Endometrial microvascular endothelial cells (primary cell): ENCODE data around the gene PLPP4. TPM values are rescaled to one million over a fixed set of nuclear protein-coding genes. Genes with fewer than 3 reads are reported as not detected.

Experiments used
- in situ Hi-C: cut with HindIII; loops from 2 replicates; pipeline ENCODE4 v1.10.0; 2017; ENCODE audit warnings: low sequenced_read_pairs, low pct_unique_long_range_greater_than_20kb; ENCODE audit errors: inconsistent ontology term
- total RNA-seq: library from RNA; depleted of rRNA; stranded (reverse); fragments of >200 nt; gene quantifications from one replicate; pipeline ENCODE4 v1.2.3, GENCODE V29; 2015; ENCODE audit errors: inconsistent ontology term

PLPP4 gene
- 2.2 TPM for total RNA-seq

- in situ Hi-C loops = no loop called here
These were observed at the start of gene PLPP4 for GRCh38 chr10:120456626-120457430. TSS of gene PLPP4 (plus strand) at chr10:120457227. CDS start at chr10:120457306, 79 bp downstream.

DNA sequence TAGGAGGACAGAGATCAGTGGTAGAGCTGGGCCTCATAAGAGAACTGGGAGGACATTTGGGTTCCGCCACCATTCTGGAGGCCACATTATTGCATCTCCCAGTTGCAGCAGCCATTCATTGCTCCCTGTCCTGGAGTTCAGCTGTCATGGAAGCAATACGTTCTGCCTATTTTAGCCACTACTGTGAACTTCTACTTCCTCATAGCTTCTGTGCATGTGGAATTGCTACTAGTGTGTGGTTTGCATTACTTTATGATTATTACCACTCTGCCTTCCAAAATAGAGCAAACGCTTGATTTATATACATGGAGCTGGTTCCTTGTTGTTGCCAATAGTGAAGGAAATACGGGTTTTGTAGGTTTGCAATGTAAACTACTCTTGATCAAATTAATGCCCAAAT lies 47.2 kb upstream of the PLPP4 start:
- in situ Hi-C loops = no loop called here

- in situ Hi-C loops = no loop called here
These were observed 42.1 kb upstream of the PLPP4 start for GRCh38 chr10:120414946-120415345.

DNA sequence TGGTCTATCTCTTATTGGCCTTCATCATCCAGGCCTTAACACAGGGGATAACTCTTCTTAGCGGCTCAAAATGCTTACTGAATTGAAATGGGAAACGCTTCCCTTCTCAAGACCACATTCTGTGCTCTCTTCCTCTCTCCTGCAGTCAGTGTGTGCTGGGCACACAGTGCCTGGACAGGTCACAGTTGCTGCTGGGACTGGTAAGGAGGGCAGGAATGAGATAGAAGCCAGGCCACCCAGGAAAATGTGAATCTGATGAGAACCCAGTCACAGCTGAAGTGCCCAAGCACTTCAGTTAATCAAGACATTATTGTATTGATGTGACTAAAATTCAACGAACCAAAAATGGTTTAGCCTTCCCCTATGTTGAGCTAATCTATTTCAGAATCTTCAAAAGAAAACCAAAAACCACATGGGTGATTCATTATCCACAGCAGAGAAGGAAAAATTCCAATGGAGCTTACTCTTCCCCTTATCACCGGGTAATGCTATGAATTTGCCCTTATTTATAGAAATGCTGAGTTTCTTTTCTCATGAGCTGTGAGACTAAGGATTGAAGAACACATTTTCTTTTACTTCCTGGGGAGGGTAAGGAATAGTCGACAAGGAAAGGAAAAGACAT lies 41.2 kb upstream of the PLPP4 start:
- in situ Hi-C loops = no loop called here

DNA sequence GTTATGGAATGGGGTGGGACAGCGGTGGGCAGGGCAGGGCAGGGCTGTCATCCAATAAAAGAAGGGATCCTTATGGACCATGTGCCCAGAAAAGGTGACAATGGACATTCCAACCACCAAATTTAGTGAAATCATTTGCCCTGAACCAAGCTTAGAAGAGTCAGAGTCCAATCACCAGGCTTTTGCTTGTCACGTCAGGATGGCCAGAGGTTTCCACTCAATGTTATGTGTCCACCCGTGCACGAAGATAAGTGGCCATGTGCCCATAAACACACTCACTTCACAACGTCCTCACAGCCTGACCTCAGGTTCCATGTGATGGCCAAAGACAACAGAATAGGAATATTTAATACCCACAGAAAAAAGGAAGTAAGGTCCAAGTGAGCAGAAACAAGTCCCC lies 36.6 kb upstream of the PLPP4 start:
- in situ Hi-C loops = no loop called here

DNA sequence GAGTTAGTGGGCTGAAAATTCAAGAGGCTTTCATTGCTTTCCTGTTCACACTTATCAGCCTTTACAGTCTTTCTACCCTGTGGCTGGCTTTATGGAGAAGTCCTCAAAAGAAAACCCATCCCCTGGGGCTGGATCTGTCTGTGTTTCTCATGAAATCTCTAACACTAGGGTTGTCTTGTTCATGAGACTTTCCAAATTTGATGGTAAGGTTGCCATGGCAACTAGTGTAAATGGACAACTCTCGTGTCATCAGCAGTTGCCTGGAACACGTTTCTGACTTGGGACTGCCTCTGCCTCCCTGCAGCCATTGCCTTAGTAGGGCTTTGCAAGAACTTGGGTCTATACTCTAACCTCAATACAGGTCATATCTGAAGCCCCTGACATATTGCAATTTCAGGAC lies 35.8 kb upstream of the PLPP4 start:
- in situ Hi-C loops = no loop called here

DNA sequence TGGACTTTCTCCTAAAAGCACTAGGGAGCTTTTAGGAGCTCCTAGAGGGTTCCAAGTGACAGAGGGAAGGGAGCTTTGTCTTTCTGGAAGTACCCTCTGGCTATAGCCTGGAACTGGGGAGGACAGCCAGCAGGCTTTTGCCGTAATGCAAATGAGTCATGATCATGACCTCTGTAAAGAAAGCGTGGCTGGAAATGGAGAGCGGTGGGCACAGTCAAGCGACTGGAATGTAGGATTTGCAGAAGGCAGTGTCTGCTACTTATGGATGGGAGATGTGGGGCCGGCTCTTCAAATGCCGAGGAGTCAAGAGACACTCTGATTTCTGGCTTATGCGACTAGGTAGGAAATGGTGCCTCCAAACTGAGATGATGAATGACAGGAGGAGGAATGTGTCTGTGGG lies 34.6 kb upstream of the PLPP4 start:
- in situ Hi-C loops = no loop called here

DNA sequence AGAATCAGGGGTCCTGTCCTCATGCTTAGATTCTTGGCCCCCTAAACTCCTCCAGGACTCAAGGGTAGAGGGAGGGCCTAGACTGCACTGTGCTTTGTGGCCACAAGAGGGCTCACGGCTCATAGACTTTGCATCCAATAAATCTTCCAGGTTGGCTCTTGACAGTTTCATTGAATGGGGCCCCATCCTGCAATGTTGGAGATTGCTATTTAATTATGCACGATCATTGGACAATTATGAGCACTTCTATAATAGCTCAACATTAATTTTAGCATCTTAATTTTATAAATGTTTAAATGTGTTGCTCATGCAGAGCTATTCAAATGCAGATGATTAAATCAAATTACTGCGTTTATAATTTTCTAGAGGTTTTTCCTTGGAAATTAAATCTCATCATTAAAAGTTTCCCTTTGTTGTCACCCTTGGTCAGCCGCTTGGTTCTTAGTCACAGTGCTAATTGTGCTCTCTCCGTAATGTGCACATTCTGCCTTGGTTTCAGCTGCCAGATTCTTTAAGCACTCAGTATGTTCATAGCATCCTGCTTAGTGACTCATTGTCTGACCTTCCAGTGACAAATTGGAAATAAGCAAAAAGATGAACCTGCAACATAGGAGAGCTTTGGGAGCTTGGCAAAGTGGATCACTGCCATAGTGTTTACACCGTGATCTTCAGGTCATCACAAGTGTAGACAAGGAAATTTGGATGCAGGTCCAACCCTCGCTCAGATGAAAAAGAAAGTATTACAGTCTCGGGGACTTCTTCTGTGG lies 33.4 kb upstream of the PLPP4 start:
- in situ Hi-C loops = no loop called here

GRCh38 chr10:120424198-120424464 lies 32.9 kb upstream of the PLPP4 start:
- in situ Hi-C loops = no loop called here

DNA sequence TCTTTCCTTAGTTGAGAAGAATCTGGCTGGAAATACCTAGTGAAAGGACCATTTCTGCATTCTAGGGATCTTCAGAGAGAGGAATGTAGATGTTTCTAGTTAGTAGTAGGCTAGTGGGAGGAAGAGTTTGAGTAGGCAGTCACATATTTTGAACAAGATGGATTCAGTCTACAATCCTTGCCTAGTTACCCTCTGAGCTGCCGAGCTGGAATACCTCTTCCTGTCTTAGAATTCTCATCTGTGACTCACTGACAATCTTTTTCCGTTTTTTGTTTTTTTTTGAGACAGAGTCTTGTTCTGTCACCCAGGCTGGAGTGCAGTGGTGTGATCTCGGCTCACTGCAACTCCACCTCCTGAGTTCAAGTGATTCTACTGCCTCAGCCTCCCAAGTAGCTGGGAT lies 30.7 kb upstream of the PLPP4 start:
- in situ Hi-C loops = no loop called here

DNA sequence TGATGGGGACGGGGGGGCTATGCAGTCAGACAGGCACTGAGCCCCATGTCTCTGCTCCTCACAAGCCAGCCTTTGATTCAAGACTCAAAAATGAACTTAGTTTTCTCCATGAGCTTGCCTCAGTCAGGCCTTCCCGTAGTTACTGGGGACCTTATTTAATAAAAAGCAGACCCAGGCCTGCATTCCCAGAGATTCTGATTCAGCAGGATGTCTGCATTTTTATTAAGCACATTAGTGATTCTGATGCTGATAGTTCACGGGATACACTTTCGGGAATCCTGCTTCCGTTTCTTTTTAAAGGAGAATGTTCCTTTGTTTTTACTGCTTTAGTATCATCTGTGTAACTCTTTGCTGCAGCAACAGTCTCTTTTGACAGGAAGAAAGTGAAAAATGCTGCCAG lies 28.3 kb upstream of the PLPP4 start:
- in situ Hi-C loops = no loop called here

DNA sequence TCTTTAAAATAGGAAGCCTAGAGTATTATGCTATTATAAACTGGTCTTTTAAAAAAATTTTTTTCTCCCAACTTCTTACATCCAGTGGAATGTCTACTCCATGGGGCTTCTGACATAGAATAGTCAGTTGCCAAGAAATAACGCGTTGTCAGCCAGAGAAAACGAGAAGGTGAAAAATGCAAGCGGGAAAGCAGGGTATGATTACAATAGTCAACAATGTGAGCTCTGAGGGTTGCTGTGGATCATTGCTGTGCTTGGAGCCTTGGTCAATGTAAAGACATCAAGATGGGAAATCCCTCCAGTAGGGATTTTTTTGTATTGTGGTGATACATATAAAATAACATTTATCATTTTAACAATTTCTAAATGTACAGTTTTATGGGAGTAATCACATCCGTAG lies 27.6 kb upstream of the PLPP4 start:
- in situ Hi-C loops = no loop called here

GRCh38 chr10:120431251-120431651 lies 25.8 kb upstream of the PLPP4 start:
- in situ Hi-C loops = no loop called here

GRCh38 chr10:120432209-120432608 lies 24.8 kb upstream of the PLPP4 start:
- in situ Hi-C loops = no loop called here

DNA sequence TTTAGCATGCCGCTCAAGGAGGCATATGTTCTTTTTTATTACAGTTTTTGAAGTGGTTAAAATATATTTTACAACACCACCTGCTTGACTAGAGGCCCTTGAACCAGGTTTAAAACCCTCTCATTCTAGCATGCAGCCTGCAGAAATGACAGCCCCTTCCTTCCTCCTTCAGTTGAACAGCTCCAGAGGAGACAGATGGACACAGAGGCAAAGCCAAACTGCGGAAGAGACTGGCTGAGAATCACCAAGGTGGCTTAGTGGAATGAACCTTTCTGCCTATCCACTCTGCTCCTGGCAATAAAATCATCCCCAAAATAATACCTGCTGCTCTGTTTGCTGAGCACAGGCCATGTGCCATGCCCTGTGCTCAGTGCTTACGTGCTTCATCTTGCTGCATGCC lies 23.9 kb upstream of the PLPP4 start:
- in situ Hi-C loops = no loop called here

- in situ Hi-C loops = no loop called here
These were observed 20.5 kb upstream of the PLPP4 start for GRCh38 chr10:120436439-120437112.

GRCh38 chr10:120437541-120437940 lies 19.5 kb upstream of the PLPP4 start:
- in situ Hi-C loops = no loop called here

- in situ Hi-C loops = no loop called here
These were observed 5.1 kb upstream of the PLPP4 start for GRCh38 chr10:120451968-120452367.

GRCh38 chr10:120453319-120453718 lies 3.7 kb upstream of the PLPP4 start:
- in situ Hi-C loops = no loop called here

GRCh38 chr10:120453886-120454285 lies 3.1 kb upstream of the PLPP4 start:
- in situ Hi-C loops = no loop called here
